PFSK-1 (cell line): ENCODE data around the gene ANKRD26.

ENCODE experiments used
- FOXP2 ChIP-seq: optimal IDR thresholded peaks from 2 replicates; pipeline ENCODE3; 2011; ENCODE audit warnings: borderline replicate concordance, control low read depth, inconsistent platforms; ENCODE audit not compliant: insufficient read depth; ENCODE audit errors: extremely low read length, extremely low read depth
- POLR2AphosphoS5 ChIP-seq: IDR thresholded peaks from 2 replicates; pipeline ENCODE4 v1.6.1; 2012; ENCODE audit warnings: low read depth, mild to moderate bottlenecking, control low read depth, low read length, moderate library complexity
- SIN3A ChIP-seq: IDR thresholded peaks from 2 replicates; pipeline ENCODE4 v1.6.1; 2012; ENCODE audit warnings: mild to moderate bottlenecking, low read length, moderate library complexity, borderline replicate concordance; ENCODE audit not compliant: insufficient read depth
- TAF1 ChIP-seq: IDR thresholded peaks from 2 replicates; pipeline ENCODE4 v1.6.1; 2012; ENCODE audit warnings: low read length, control low read depth, borderline replicate concordance; ENCODE audit not compliant: insufficient read depth
- TF ChIP-seq, protein P1 (sequence below), 2 experiments: IDR thresholded peaks; 2 replicates each; pipeline versions ENCODE4 v1.6.1 to v1.8.0; 2011 to 2012; ENCODE audit warnings: low read depth in 2 of 2, low read length in 2 of 2, control low read depth in 1 of 2, inconsistent platforms in 1 of 2, mild to moderate bottlenecking in 1 of 2, moderate library complexity in 1 of 2; ENCODE audit not compliant: insufficient read depth in 1 of 2

Gene ANKRD26

DNA sequence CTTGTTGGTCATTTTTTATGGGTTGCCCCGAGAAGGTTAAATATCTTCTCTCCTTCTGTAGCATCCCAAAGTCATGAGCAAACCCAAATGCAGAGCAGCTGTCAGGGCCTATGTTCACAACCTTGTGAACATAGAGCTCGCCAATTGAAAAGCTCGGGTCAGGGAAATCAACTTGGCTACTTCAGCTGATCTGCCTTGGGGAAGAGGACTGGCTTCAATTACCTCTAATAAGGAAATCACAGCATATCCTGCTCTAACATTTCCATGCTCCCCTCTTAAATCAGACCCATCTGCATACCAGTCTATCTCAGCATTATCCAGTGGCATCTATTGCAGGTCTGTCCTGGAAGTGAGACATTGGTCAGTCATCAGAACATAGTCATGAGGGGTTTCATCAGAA lies 105.6 kb downstream of the ANKRD26 start:
- TF ChIP-seq, protein P1, sequence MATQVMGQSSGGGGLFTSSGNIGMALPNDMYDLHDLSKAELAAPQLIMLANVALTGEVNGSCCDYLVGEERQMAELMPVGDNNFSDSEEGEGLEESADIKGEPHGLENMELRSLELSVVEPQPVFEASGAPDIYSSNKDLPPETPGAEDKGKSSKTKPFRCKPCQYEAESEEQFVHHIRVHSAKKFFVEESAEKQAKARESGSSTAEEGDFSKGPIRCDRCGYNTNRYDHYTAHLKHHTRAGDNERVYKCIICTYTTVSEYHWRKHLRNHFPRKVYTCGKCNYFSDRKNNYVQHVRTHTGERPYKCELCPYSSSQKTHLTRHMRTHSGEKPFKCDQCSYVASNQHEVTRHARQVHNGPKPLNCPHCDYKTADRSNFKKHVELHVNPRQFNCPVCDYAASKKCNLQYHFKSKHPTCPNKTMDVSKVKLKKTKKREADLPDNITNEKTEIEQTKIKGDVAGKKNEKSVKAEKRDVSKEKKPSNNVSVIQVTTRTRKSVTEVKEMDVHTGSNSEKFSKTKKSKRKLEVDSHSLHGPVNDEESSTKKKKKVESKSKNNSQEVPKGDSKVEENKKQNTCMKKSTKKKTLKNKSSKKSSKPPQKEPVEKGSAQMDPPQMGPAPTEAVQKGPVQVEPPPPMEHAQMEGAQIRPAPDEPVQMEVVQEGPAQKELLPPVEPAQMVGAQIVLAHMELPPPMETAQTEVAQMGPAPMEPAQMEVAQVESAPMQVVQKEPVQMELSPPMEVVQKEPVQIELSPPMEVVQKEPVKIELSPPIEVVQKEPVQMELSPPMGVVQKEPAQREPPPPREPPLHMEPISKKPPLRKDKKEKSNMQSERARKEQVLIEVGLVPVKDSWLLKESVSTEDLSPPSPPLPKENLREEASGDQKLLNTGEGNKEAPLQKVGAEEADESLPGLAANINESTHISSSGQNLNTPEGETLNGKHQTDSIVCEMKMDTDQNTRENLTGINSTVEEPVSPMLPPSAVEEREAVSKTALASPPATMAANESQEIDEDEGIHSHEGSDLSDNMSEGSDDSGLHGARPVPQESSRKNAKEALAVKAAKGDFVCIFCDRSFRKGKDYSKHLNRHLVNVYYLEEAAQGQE (IDR thresholded peaks at IDR 0.05; ENCODE audit: insufficient read depth in 1 of 2, low read depth in 2 of 2, low read length in 2 of 2) = no peak
- no peak for TF ChIP-seq SIN3A

DNA sequence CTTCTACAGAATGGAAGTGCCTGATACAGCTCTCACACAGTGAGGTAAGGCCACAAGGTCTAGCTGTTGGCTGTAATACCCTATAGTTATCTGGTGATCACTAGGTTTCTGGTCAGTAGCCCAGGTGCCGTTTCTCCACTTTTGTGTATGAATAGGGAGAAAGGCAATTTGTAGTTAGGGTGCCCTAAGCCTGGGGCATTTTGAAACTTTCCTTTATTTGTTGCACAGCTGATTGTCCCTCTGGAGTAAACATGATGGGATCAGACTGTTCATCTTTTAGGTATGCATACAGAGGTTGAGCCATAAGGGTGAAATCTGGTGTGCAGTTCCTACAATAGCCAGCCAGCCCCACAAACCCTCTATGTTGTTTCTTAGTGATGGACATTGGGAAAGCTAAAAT lies 112.4 kb downstream of the ANKRD26 start:
- no peak for TF ChIP-seq TAF1

DNA sequence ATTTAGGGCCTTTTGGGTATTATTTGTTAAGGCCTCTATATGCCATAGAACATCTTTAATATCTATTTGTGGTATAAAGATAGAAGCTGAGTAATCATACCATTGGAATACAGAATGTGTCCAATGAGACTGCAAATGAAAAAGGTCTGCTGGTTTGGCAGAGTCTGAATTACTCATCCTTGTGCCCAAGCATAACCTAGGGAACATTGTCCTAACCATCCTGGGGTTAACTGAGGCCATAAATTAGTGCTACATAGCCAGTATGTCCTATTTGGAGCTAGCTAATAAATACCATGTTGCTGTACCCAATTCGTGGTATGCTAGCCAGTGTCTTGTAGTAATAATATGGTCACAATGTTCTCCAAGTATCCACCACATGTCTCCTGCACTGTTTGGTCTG lies 117.1 kb downstream of the ANKRD26 start:
- TF ChIP-seq, protein P1 (IDR thresholded peaks at IDR 0.05; ENCODE audit: insufficient read depth in 1 of 2, low read depth in 2 of 2, low read length in 2 of 2) = no peak
- TF ChIP-seq SIN3A (no peak), POLR2AphosphoS5 (no peak), FOXP2 (no peak), TAF1 (no peak)

DNA sequence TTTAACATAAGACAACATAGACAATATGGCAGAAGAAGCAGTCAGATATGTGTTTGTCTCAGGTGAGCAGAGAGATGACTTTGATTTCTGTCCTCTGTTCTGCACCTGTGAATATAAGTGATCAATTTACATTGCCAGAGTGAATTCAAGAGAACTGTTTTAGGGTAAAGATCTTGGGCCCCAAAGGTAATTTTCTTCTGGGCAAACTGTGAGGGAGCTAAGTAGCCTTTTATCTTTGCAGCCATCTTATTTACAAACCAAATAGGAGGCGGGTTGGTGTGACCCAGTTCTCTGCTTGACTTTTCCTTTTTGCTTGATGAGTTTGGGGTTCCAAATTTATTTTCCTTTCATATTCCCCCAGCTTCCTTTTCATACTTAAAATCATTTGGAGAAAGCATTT lies 118.2 kb downstream of the ANKRD26 start:
- TF ChIP-seq POLR2AphosphoS5 = no peak
- no peak for TF ChIP-seq SIN3A
- TF ChIP-seq FOXP2 = no peak
- no peak for TF ChIP-seq TAF1
- TF ChIP-seq, protein P1 (IDR thresholded peaks at IDR 0.05; ENCODE audit: insufficient read depth in 1 of 2, low read depth in 2 of 2, low read length in 2 of 2) = no peak

DNA sequence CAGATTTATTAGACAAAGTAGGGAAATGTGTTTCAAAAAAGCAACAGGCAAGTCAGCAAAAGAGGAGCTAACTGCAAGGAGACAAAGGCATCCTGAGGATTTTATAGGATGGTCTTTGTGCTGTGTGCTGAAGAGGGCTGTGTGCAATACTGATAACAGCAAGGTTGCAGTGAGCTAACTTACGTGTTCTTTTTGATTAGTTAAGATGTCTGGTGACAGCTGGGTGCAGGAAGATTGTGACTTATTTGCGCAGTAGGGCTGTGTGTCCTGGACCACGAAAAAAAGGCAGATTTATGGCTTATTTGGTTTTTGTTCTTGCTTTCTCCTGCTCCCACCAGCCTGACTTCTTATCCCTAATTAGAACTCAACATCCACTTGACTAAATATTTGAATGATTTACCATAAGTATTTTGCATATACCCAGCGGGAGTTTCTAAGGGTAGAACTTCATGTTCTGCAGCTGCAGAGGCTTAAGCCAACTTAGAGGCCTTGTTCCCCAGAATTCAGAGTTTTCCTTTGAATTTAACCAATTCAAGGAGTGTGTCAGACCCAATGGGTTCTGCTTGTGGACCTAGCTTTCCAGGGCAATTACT lies 119.0 kb downstream of the ANKRD26 start:
- no peak for TF ChIP-seq SIN3A
- TF ChIP-seq FOXP2 = no peak
- TF ChIP-seq TAF1 = no peak
- TF ChIP-seq POLR2AphosphoS5 = no peak
- TF ChIP-seq, protein P1 (IDR thresholded peaks at IDR 0.05; ENCODE audit: insufficient read depth in 1 of 2, low read depth in 2 of 2, low read length in 2 of 2) = no peak

DNA sequence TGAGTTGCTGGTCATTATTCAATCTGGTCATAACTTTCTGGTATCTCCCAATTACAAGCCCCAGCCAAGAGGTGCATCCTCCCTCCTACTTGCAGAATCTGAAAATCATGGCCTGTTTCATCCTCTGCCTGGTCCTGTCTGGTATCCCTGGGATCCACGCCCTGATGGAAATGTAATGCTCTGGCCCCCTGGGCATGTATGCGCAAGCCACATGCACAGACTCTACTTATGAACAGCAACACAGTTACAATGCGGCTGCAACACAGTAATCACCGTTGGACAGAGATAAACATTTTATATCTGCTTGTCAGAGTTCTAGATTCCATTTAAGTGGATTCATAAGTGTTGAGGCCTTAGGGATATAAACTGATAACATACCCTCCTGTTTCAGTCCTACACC lies 121.8 kb downstream of the ANKRD26 start:
- TF ChIP-seq, protein P1 (IDR thresholded peaks at IDR 0.05; ENCODE audit: insufficient read depth in 1 of 2, low read depth in 2 of 2, low read length in 2 of 2) = no peak
- TF ChIP-seq SIN3A (no peak), TAF1 (no peak), POLR2AphosphoS5 (no peak), FOXP2 (no peak)
